GM19023 (cell line): Measurements from ENCODE around the gene MRPL43.

ENCODE experiments used
- ATAC-seq: cut with Tn5 transposase; IDR thresholded peaks from one replicate; pipeline ENCODE4 v1.9.1; 2021; ENCODE audit warnings: mild to moderate bottlenecking, moderate library complexity; ENCODE audit not compliant: unreplicated experiment

MRPL43 gene

GRCh38 chr10:101020427-101021075, 33.3 kb upstream of the MRPL43 start:
- ATAC-seq, result no peak

- ATAC-seq, result no peak
Observed at GRCh38 chr10:101019440-101019703, 32.1 kb upstream of the MRPL43 start.

- ATAC-seq, result no peak
Observed at GRCh38 chr10:101018600-101019439, 31.5 kb upstream of the MRPL43 start.

GRCh38 chr10:101018118-101018599, 30.9 kb upstream of the MRPL43 start:
- no peak for ATAC-seq

GRCh38 chr10:101016814-101017213, 29.5 kb upstream of the MRPL43 start:
- no peak for ATAC-seq

GRCh38 chr10:101015582-101015973, 28.3 kb upstream of the MRPL43 start:
- no peak for ATAC-seq

- ATAC-seq, result no peak
Observed at GRCh38 chr10:101014966-101015581, 27.8 kb upstream of the MRPL43 start.

- no peak for ATAC-seq
Observed at GRCh38 chr10:101014230-101014884, 27.1 kb upstream of the MRPL43 start.

- ATAC-seq, result no peak
Observed at GRCh38 chr10:101013365-101013825, 26.1 kb upstream of the MRPL43 start.

GRCh38 chr10:101012525-101013364, 25.4 kb upstream of the MRPL43 start:
- peak; percentile 61 for ATAC-seq

- no peak for ATAC-seq
Observed at GRCh38 chr10:101011517-101012423, 24.5 kb upstream of the MRPL43 start.

GRCh38 chr10:101010329-101010728, 23.0 kb upstream of the MRPL43 start:
- no peak for ATAC-seq

GRCh38 chr10:101008823-101009423, 21.6 kb upstream of the MRPL43 start:
- ATAC-seq, result no peak

- no peak for ATAC-seq
Observed at GRCh38 chr10:101007915-101008822, 20.9 kb upstream of the MRPL43 start.

- no peak for ATAC-seq
Observed at GRCh38 chr10:101007099-101007711, 19.9 kb upstream of the MRPL43 start.

GRCh38 chr10:101006593-101007098, 19.3 kb upstream of the MRPL43 start:
- no peak for ATAC-seq

GRCh38 chr10:101005869-101006567, 18.7 kb upstream of the MRPL43 start:
- no peak for ATAC-seq
